Rectal smooth muscle tissue (tissue), 1 donor: ENCODE results near the gene DGKI.

ENCODE experiments used
- H3K27ac ChIP-seq: one replicate; pipeline ENCODE4 v1.7.0; 2013; ENCODE audit warnings: low read depth, low read length, inconsistent platforms
- H3K27me3 ChIP-seq: one replicate; pipeline ENCODE4 v1.7.0; 2013; ENCODE audit warnings: low read length; ENCODE audit not compliant: control insufficient read depth, insufficient read depth
- H3K36me3 ChIP-seq: one replicate; pipeline ENCODE4 v1.7.0; 2013; ENCODE audit warnings: low read length; ENCODE audit not compliant: control insufficient read depth, insufficient read depth
- H3K4me1 ChIP-seq: one replicate; pipeline ENCODE4 v1.7.0; 2013; ENCODE audit warnings: low read length; ENCODE audit not compliant: control insufficient read depth, insufficient read depth
- H3K4me3 ChIP-seq: one replicate; pipeline ENCODE4 v1.7.0; 2013; ENCODE audit warnings: low read length
- H3K9ac ChIP-seq: one replicate; pipeline ENCODE4 v1.7.0; 2013; ENCODE audit warnings: low read length

The DGKI gene

DNA sequence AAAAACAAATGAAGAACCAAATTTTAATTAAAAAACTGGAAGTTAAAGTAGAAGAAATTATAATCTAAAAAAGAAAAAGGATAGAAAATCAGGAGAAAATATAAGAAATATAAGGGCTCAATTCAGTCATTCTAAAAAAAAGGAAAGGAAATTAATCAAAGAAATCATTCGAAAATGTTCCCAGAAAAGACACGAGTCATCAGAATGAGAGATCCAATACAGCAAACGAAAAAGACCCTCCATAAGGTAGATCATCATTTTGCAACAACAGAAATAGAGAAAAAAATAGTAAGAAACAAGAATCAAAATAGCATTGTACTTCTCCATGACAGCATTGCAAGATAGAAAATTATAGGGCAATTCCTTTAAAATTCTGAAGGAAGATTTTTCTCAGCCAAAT is 22.5 kb upstream of the DGKI start:
- no peak overlapping the region for H3K9ac ChIP-seq
- H3K4me3 ChIP-seq = no peak overlapping the region
- H3K27ac ChIP-seq = no peak overlapping the region
- no peaks in the 10 kb centered on the region for H3K27me3 ChIP-seq
- H3K36me3 ChIP-seq = no peaks in the 10 kb centered on the region
- H3K4me1 ChIP-seq = peaks cover 3% of the 10 kb centered on the region

DNA sequence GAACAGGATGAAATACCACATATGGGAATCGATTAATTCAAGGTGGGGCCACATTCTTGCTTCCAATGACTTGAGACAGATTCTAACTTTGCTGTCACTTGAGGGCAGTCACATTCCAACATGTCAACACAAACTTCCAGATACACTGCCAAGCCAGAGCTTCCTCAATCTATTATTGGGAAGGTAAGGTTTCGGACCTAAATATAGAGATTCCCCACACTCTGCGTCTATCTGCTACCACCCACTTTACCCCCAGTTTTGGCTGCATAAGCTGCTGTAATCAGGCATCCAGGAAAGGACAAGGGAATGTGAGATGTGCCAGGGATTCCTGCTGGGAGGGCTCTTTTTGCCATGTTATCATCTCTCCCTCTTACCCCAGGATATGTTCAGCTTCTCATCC is 20.5 kb upstream of the DGKI start:
- no peaks in the 10 kb centered on the region for H3K27me3 ChIP-seq
- H3K27ac ChIP-seq = no peak overlapping the region
- H3K4me1 ChIP-seq = peaks cover 3% of the 10 kb centered on the region
- no peak overlapping the region for H3K9ac ChIP-seq
- no peaks in the 10 kb centered on the region for H3K36me3 ChIP-seq
- H3K4me3 ChIP-seq = no peak overlapping the region

DNA sequence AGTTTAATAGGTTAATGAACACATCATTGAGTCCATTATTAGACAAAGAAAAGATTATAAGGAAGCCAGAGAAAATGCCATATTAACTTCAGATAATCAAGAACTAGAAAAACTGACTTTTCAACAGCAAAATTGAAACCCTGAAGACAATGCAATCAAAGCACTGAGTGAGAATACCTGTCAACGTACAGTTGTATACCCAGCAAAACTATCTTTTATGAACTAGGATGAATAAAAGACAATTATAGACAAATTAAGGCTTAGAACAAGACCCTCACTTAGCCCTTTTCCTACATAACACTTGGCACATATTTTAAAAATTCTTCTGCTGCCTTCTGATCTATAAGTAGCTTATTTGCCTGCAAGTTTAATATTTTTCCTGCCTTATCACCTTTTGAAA is 19.0 kb upstream of the DGKI start:
- no peak overlapping the region for H3K4me3 ChIP-seq
- no peaks in the 10 kb centered on the region for H3K27me3 ChIP-seq
- no peak overlapping the region for H3K9ac ChIP-seq
- no peaks in the 10 kb centered on the region for H3K4me1 ChIP-seq
- no peak overlapping the region for H3K27ac ChIP-seq
- H3K36me3 ChIP-seq = no peaks in the 10 kb centered on the region

DNA sequence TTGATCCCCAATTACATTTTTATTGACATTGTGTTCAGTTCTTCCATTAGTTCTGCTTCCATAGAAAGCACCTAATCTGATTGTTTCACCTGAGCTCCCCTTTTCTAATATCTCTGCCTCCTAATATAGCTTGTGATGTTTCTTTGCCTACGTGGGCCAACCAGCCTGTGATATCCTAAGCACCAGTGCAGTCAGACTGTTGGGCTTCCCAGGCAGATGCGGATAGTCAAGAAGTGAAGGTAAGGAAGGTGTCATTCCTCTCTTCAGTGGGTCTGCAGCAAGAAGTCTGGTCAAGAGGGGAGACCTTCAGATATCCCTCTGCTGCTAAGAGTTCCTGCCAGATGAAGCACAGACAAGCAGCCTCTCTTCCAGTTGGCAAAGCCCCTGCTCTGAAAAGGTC is 16.2 kb upstream of the DGKI start:
- H3K27ac ChIP-seq = no peak overlapping the region
- no peak overlapping the region for H3K9ac ChIP-seq
- no peaks in the 10 kb centered on the region for H3K36me3 ChIP-seq
- no peaks in the 10 kb centered on the region for H3K4me1 ChIP-seq
- H3K27me3 ChIP-seq = no peaks in the 10 kb centered on the region
- H3K4me3 ChIP-seq = no peak overlapping the region

DNA sequence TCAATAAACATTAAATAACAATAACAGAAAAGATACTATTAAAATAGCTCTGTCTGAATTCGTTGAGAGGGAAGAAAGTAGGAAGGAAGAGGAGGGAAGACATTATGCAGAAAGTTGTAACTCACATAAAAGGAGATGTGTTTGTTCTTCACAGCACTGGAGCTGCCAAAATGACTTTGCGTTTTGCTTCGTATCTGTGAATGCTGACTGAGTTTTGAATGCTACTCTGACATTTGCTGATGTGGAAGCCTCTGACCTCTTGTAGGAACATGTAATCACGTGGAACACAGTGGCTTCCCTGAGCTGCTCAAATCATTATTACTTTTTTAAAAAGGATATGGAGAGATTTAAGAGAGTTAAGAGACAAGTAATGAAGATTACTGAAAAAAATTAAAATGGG is 15.6 kb upstream of the DGKI start:
- Histone ChIP-seq H3K9ac (no peak overlapping the region), H3K4me3 (no peak overlapping the region), H3K4me1 (no peaks in the 10 kb centered on the region), H3K27me3 (no peaks in the 10 kb centered on the region), H3K36me3 (no peaks in the 10 kb centered on the region), H3K27ac (no peak overlapping the region)

DNA sequence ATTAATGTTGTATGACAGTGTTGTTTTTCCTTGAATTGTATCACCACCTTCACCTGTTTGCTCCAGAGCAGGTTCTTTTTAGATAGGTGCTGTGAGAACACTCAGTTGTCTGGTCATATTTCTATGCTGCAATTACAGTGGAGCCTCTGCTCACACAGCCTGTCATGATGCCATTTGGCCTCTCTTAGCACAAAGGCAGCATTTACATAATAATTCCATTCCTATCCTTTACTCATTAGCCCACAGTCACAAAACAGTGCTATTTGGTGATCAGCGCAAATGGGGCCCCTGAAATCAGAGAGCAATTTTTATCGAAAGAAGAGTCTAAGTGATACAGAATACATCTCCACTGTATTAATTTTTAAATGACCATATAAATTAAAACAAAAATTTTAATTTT is 13.8 kb upstream of the DGKI start:
- no peak overlapping the region for H3K27ac ChIP-seq
- no peaks in the 10 kb centered on the region for H3K4me1 ChIP-seq
- H3K4me3 ChIP-seq = no peak overlapping the region
- no peaks in the 10 kb centered on the region for H3K36me3 ChIP-seq
- H3K27me3 ChIP-seq = no peaks in the 10 kb centered on the region
- H3K9ac ChIP-seq = no peak overlapping the region

DNA sequence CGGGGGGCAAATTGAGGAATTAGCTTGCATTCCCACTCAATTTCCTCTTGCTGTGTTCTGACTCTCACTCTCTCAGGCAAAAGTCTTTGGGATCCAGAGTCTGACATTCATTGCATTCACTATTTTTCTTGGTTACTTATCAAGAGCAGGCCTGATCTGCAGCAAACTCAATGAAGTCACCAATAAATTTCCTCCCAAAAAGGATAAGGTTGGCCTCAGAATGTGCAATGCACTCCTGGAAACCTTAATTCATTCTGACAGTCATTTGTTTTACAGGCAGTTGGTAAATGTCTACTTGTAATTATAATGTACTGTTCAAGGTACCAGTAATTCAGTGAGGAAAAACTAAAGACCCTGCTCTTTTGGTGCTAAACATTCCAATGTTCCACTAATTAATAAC is 6.3 kb upstream of the DGKI start:
- no peak overlapping the region for H3K9ac ChIP-seq
- H3K27ac ChIP-seq = no peak overlapping the region
- H3K4me3 ChIP-seq = no peak overlapping the region
- no peaks in the 10 kb centered on the region for H3K4me1 ChIP-seq
- H3K27me3 ChIP-seq = no peaks in the 10 kb centered on the region
- H3K36me3 ChIP-seq = no peaks in the 10 kb centered on the region

DNA sequence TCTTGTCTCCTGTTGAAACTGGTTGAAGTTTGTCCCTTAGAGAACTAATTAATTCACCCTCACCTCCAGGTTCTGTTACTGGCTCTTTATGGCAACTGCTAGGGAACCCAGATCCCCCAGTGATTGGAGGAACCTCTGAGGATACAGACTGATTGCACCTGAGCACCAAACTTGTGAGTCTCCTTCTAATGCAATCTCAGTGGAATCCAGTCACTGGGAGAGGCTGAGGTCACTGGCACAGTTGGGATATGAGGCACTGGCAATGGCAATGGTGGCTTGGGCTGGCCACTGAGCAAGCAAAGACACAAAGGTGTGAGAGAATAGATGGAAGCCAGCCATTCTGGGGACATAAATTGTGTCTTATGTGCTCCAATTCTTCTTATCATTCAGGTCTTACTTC is 5.3 kb upstream of the DGKI start:
- no peak overlapping the region for H3K27ac ChIP-seq
- peaks cover 4% of the 10 kb centered on the region for H3K4me1 ChIP-seq
- H3K36me3 ChIP-seq = no peaks in the 10 kb centered on the region
- no peak overlapping the region for H3K4me3 ChIP-seq
- H3K9ac ChIP-seq = no peak overlapping the region
- H3K27me3 ChIP-seq = peaks cover 4% of the 10 kb centered on the region

DNA sequence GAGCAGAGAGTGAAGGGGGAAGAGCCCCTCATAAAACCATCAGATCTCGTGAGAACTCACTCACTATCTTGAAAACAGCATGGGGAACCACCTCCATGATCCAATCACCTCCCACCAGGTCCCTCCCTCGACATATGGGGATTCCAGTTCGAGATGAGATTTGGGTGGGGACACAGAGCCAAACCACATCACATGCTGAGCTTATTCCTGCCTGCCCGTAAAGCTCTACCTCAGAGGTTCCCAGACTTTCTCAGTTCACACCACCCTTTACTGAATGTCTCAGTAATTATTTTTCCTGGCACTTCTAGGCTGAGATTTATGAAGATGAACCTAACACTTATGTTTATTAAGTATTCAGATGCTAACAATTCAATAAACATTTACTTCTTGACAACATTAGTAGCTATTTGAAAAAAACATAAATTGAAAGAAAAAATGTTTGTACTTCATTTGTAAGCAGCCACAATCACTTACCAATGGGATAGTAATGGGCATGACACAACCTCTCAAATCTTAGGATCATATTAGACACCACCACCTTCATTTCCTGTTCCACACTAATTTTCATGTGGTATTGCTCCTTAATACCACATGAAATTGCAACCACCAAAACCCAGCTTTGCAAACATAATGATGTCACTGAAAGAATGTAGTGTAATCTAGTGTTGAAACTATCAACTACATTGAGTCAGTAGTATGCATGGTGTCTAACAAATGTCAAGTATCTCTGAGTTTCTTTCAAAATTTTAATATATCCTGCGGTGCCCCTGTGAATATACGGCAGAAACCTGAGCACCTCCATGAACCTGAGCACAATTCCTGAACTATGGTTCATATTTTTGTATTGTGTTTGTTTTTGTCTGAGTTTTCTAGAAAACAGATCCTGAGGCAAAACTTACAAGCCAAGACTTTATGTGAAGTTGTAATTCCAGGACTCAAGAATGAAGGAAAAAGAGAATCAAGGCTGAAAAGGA is 4.5 kb upstream of the DGKI start:
- Histone ChIP-seq H3K9ac (no peak overlapping the region), H3K4me3 (no peak overlapping the region), H3K4me1 (peaks cover 4% of the 10 kb centered on the region), H3K27ac (no peak overlapping the region), H3K27me3 (peaks cover 4% of the 10 kb centered on the region), H3K36me3 (no peaks in the 10 kb centered on the region)

DNA sequence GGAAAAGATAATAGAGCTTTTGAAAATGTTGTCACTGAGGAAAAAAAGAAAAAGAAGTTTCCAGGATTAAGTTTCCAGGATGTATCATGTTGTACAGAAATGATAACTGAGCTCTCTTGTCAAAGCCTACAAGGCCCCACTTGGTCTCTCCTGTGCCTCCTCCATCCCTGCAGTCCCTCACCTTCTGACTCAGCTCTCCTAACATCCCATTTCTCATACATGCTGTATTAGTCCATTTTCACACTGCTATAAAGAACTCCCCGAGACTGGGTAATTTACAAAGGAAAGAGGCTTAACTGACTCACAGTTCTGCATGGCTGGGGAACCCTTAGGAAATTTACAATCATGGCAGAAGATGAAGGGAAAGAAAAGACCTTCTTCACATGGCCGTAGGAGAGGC is 3.8 kb upstream of the DGKI start:
- no peak overlapping the region for H3K27ac ChIP-seq

DNA sequence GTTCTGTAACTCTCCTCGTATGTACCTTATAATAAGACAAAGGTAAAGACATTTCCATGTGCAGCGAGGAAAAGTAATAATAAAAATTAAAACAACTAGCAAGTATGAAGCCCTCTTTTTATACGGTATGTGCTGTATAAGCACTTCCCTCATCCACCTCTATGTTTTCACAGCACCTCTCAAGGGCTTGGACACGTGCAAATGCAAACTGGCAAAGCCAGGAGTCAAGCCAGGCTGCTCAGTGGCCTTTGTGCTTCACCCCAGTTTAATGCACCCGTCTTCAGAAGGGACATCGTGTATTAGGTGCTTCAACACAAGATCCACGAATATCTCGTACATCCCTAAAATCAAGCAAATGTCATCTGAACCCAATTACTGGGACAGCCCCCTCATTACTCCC is 1.3 kb upstream of the DGKI start:
- Histone ChIP-seq H3K4me3 (no peak overlapping the region), H3K9ac (no peak overlapping the region), H3K4me1 (peaks cover 4% of the 10 kb centered on the region), H3K27me3 (peaks cover 13% of the 10 kb centered on the region), H3K36me3 (no peaks in the 10 kb centered on the region), H3K27ac (no peak overlapping the region)

More for the DNA sequence above, 3.8 kb upstream of the DGKI start:
- H3K27me3 ChIP-seq = peaks cover 6% of the 10 kb centered on the region
- no peak overlapping the region for H3K4me3 ChIP-seq
- H3K36me3 ChIP-seq = no peaks in the 10 kb centered on the region
- H3K4me1 ChIP-seq = peaks cover 4% of the 10 kb centered on the region
- no peak overlapping the region for H3K9ac ChIP-seq

DNA sequence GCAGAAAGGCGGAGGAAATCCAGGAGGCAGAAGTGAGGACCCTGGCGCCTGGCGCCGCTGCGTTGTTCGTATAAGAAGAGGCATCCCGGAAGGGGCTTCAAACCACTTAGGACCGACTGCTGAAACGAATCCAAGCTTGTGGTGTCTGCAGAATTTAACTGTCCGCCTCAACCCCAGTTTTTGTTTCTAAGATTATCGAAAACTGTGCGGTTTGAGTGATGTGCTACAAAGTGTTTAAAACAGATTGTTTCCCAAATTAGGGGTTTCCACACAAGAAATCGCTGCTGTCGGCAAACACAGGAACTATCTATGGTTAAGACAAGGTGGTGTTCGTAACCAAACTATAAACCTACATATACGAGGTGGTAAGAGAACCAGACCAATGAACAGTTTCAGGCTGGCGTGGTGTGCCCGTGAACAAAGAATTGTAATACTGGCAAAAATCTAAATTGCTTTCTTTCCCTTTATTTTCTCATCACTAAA is 835 bp upstream of the DGKI start:
- Histone ChIP-seq H3K4me1 (peaks cover 4% of the 10 kb centered on the region), H3K27ac (no peak overlapping the region), H3K4me3 (peak overlapping the region; percentile 38), H3K27me3 (peaks cover 13% of the 10 kb centered on the region), H3K9ac (no peak overlapping the region), H3K36me3 (no peaks in the 10 kb centered on the region)

DNA sequence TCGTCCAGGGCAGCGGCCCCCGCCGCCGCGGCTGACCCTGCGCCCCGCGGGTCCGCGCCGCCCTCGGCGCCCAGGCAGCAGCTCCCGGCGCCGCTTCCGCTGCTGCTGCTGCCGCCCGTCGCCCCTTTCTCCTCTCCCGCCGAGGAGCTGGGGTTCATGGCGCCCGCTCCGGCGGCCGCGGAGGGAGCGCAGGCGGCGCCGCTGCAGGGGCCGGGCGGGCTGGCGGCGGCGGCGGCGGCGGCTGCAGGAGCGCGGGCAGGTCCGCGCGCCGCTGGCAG is 286 bp downstream of the DGKI start:
- H3K4me1 ChIP-seq = peaks cover 4% of the 10 kb centered on the region
- peaks cover 13% of the 10 kb centered on the region for H3K27me3 ChIP-seq
- H3K36me3 ChIP-seq = no peaks in the 10 kb centered on the region
- no peak overlapping the region for H3K9ac ChIP-seq
- no peak overlapping the region for H3K27ac ChIP-seq
- no peak overlapping the region for H3K4me3 ChIP-seq
